ENCODE results near the gene SLC5A11. TPM values are rescaled to one million over a fixed set of nuclear protein-coding genes. Genes with fewer than 3 reads are reported as not detected.
A peak's percentile ranks its signal among the peaks of the same experiment; 100 is the strongest.
"Not testable (repeated sequence)": the region's sequence is repeated elsewhere in the genome, so short reads cannot be mapped to it uniquely, and the experiment has no call there.

Gene SLC5A11
- total RNA-seq, 3 donors from 2014 or later = 0.63 to 2.4 (median 1.3) TPM

DNA sequence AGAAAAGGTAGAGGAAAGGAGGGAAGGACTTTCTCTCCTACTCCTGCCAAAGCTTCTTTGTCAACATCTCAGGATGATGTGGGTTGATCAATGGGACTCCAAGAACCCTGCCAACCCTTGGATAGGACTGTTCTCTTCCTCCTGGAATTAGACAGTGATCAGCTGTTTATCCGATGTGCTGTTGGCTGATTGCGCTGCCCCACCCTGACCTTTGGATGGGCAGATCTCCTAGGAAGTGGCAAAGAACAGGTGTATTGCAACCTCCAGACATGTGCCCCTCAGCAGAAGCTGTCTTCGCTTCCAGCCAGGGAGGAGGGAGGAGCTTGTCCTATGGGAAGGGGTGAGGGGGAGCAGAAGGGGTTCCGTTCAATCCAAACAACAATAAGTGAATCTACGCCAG is 30.5 kb downstream of the SLC5A11 start:
- intact Hi-C loops (cut with DNase I, micrococcal nuclease) = no loop called here
- TF ChIP-seq, protein P1, sequence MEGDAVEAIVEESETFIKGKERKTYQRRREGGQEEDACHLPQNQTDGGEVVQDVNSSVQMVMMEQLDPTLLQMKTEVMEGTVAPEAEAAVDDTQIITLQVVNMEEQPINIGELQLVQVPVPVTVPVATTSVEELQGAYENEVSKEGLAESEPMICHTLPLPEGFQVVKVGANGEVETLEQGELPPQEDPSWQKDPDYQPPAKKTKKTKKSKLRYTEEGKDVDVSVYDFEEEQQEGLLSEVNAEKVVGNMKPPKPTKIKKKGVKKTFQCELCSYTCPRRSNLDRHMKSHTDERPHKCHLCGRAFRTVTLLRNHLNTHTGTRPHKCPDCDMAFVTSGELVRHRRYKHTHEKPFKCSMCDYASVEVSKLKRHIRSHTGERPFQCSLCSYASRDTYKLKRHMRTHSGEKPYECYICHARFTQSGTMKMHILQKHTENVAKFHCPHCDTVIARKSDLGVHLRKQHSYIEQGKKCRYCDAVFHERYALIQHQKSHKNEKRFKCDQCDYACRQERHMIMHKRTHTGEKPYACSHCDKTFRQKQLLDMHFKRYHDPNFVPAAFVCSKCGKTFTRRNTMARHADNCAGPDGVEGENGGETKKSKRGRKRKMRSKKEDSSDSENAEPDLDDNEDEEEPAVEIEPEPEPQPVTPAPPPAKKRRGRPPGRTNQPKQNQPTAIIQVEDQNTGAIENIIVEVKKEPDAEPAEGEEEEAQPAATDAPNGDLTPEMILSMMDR (IDR thresholded peaks at IDR 0.05) = no peak
- Histone ChIP-seq H3K4me1 (ENCODE audit: low read depth) (no peaks in the 10 kb centered on the region), H3K36me3 (ENCODE audit: low read depth) (no peaks in the 10 kb centered on the region), H3K4me3 (no peak overlapping the region), H3K9me3 (no peaks in the 10 kb centered on the region)
- peak; percentile 94 for ATAC-seq
- peak; percentile 52 to 68 (median 59) for DNase-seq

DNA sequence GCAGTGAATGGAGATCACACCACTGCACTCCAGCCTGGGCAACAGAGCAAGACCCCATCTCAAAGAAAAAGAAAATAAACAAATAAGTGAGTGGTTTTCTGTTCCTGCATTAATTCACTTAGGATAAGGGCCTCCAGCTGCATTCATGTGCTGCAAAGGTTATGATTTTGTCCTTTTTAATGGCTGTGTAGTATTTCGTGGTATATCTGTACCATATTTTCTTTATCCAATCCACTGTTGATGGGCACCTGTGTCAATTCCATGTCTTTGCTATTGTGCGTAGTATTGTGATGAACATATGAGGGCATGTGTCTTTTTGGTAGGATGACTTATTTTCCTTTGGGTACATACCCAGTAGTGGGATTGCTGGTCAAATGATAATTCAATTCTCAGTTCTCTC is 33.9 kb downstream of the SLC5A11 start:
- Histone ChIP-seq H3K36me3 (ENCODE audit: low read depth) (no peaks in the 10 kb centered on the region), H3K9me3 (no peaks in the 10 kb centered on the region), H3K4me1 (ENCODE audit: low read depth) (no peaks in the 10 kb centered on the region), H3K4me3 (no peak overlapping the region)
- intact Hi-C loops (cut with DNase I, micrococcal nuclease) = no loop called here
- ATAC-seq = no peak
- DNase-seq = no peak
- TF ChIP-seq, protein P1 (IDR thresholded peaks at IDR 0.05) = no peak

DNA sequence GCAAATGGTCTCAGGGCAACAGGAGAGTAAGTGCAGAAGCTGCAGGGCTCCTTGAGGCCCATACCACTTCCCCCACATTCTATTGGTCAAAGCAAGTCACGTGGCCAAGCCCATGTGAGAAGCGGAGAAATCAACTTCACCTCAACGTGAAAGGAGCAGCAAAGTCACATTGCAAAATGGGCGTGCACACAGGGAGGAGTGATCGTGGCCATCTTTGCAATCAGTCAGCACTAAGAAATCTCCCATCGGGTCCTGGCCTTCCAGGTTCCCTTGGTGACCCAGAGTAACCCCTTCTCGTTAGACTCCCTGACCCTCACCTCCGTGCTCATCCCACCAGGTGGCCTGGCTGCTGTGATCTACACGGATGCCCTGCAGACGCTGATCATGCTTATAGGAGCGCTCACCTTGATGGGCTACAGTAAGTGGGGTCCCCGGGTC is 38.0 kb downstream of the SLC5A11 start:
- Histone ChIP-seq H3K4me1 (ENCODE audit: low read depth) (no peaks in the 10 kb centered on the region), H3K36me3 (ENCODE audit: low read depth) (no peaks in the 10 kb centered on the region), H3K4me3 (no peak overlapping the region), H3K9me3 (no peaks in the 10 kb centered on the region)
- TF ChIP-seq, protein P1 (IDR thresholded peaks at IDR 0.05) = no peak
- DNase-seq (no peak), ATAC-seq (no peak)
- intact Hi-C loops (cut with DNase I, micrococcal nuclease) = no loop called here

DNA sequence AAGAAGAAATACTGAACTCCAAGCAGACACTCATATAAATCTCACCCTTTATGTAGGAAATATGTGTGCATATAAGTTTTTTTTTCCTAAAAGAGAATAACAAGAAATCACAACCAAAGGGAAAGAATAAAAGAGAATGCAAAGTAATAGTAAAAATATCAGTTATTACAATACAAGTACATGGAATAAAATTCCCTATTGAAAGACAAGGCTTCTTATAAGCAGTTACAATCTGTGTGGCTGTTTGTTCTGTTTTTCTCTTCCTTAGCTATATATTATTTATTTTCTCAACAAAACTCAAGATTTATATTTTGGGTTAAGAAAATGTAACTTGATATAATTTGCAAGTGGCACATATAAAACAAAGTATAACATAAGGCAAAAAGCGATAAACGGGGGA is 41.7 kb downstream of the SLC5A11 start:
- no peak for ATAC-seq
- intact Hi-C loops (cut with DNase I, micrococcal nuclease) = no loop called here
- Histone ChIP-seq H3K4me1 (ENCODE audit: low read depth) (no peaks in the 10 kb centered on the region), H3K9me3 (no peaks in the 10 kb centered on the region), H3K4me3 (no peak overlapping the region), H3K36me3 (ENCODE audit: low read depth) (no peaks in the 10 kb centered on the region)
- DNase-seq = no peak
- TF ChIP-seq, protein P1 (IDR thresholded peaks at IDR 0.05) = no peak

DNA sequence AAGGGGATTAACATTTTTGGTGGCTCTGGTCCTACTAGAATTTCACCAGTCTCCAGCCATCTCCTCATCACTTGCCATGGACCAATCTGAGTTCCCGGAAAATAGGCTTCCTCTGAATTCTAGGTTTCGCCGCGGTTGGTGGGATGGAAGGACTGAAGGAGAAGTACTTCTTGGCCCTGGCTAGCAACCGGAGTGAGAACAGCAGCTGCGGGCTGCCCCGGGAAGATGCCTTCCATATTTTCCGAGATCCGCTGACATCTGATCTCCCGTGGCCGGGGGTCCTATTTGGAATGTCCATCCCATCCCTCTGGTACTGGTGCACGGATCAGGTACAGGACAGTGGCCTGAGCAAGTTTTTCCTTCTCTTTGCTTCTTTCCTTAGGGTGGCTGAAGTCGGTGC is 45.0 kb downstream of the SLC5A11 start:
- ATAC-seq (no peak), DNase-seq (no peak)
- intact Hi-C loops (cut with DNase I, micrococcal nuclease) = no loop called here
- H3K36me3 ChIP-seq (ENCODE audit: low read depth) = no peaks in the 10 kb centered on the region
- no peaks in the 10 kb centered on the region for H3K9me3 ChIP-seq
- TF ChIP-seq, protein P1 (IDR thresholded peaks at IDR 0.05) = no peak
- H3K4me1 ChIP-seq (ENCODE audit: low read depth) = no peaks in the 10 kb centered on the region
- H3K4me3 ChIP-seq = no peak overlapping the region

DNA sequence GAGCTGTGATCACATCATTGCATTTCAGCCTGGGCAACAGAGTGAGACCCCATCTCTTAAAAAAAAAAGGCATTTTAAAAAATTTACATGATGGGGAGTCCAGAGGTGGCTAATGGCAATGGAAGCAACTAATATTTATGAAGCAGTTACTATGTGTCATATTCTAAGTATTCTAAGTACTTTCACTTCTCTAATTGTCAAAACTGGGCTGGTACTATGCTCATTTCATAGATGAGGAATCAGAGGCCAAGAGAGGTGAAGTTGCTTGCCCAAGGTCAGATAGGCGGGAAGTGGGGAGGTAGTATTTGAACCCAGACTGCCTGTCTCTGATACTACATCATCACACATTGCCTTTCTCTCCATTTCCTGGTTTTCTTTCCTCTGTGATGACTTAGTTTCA is 50.7 kb downstream of the SLC5A11 start:
- no peak overlapping the region for H3K4me3 ChIP-seq
- no peak for DNase-seq
- TF ChIP-seq, protein P1 (IDR thresholded peaks at IDR 0.05) = no peak
- H3K36me3 ChIP-seq (ENCODE audit: low read depth) = no peaks in the 10 kb centered on the region
- H3K9me3 ChIP-seq = no peaks in the 10 kb centered on the region
- intact Hi-C loops (cut with DNase I, micrococcal nuclease) = no loop called here
- no peaks in the 10 kb centered on the region for H3K4me1 ChIP-seq (ENCODE audit: low read depth)
- ATAC-seq = no peak

DNA sequence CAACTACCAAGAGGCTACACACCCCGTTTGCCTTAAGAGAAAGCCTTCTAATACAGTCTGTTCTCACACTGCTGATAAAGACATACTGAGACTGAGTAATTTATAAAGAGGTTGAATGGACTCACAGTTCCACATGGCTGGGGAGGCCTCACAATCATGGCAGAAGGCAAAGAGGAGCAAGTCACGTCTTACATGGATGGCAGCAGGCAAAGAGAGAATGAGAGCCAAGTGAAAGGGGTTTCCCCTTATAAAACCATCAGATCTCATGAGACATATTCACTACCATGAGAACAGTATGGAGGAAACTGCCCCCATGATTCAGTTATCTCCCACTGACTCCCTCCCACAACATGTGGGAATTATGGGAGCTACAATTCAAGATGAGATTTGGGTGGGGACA is 51.8 kb downstream of the SLC5A11 start:
- DNase-seq; H3K4me3 ChIP-seq; H3K9me3 ChIP-seq; H3K4me1 ChIP-seq (ENCODE audit: low read depth); ATAC-seq; H3K36me3 ChIP-seq (ENCODE audit: low read depth); intact Hi-C loops (cut with DNase I, micrococcal nuclease): not testable (repeated sequence)

Measured in mucosa of descending colon (tissue), 3 donors.